ENCODE results near the gene CCNT1. TPM values are rescaled to one million over a fixed set of nuclear protein-coding genes. Genes with fewer than 3 reads are reported as not detected.
A peak's percentile ranks its signal among the peaks of the same experiment; 100 is the strongest.
"Not testable (repeated sequence)": the region's sequence is repeated elsewhere in the genome, so short reads cannot be mapped to it uniquely, and the experiment has no call there.

CCNT1 gene
- total RNA-seq, 1 experiment from 2014 or later: 53.1 TPM

- intact Hi-C loops (cut with micrococcal nuclease; ENCODE audit: unreplicated experiment): loop anchor here (1.0 kb wide), 1 partner anchor 33 kb away; the partner anchor contains the start of gene CCNT1
- ChIA-PET POLR2A (interaction anchor here (1.0 to 1.5 kb wide), 2 partner anchors 9 to 107 kb away, joined by 3 to 15 read pairs; partner anchors contain the start of gene ADCY6), CTCF (interaction anchor here (0.8 to 1.8 kb wide), 3 partner anchors 10 to 112 kb away, joined by 4 to 7 read pairs (median 4); no protein-coding TSS in a partner anchor)
- no TSS peak for BruUV-seq (replicated peaks)
- Histone ChIP-seq H3K27me3 (replicated peaks; ENCODE audit: control insufficient read depth, insufficient read depth, low read length) (no peaks in the 10 kb centered on the region), H3K4me3 (ENCODE audit: low read depth, low read length) (peak overlapping the region; percentile 55), H3K36me3 (ENCODE audit: control insufficient read depth, insufficient read depth, low read length) (no peaks in the 10 kb centered on the region; the same call in 1 of the 2 replicates), H3K9me3 (no peaks in the 10 kb centered on the region), H3K4me1 (peaks cover 23% of the 10 kb centered on the region; the same call in 1 of the 2 replicates)
- no peaks in the 10 kb centered on the region for H3K27me3 Mint-ChIP-seq (ENCODE audit: insufficient read depth, unreplicated experiment)
- DNase-seq: no peak
- peaks cover 14% of the 10 kb centered on the region for H3K4me1 Mint-ChIP-seq (ENCODE audit: low read depth, unreplicated experiment)
- no peak overlapping the region for H3K27ac Mint-ChIP-seq (ENCODE audit: unreplicated experiment)
- no peaks in the 10 kb centered on the region for H3K9me3 Mint-ChIP-seq (ENCODE audit: unreplicated experiment)
- peak overlapping the region; percentile 92 for H3K4me3 Mint-ChIP-seq (ENCODE audit: unreplicated experiment)
- peaks cover 62% of the 10 kb centered on the region for H3K36me3 Mint-ChIP-seq (ENCODE audit: insufficient read depth, unreplicated experiment)
- no peak for TF ChIP-seq CTCF (IDR thresholded peaks at IDR 0.05; ENCODE audit: insufficient read depth in 1 of 2, low read depth in 1 of 2, low read length in 1 of 2, severe bottlenecking in 1 of 2, unreplicated experiment in 1 of 2)
Observed at GRCh38 chr12:48682927-48683326, 33.6 kb downstream of the CCNT1 start.

- BruUV-seq (replicated peaks): TSS peak; percentile 85
- not testable (repeated sequence) for H3K36me3 ChIP-seq (ENCODE audit: control insufficient read depth, insufficient read depth, low read length); H3K27me3 Mint-ChIP-seq (ENCODE audit: insufficient read depth, unreplicated experiment); H3K9me3 ChIP-seq; H3K27me3 ChIP-seq (replicated peaks; ENCODE audit: control insufficient read depth, insufficient read depth, low read length); DNase-seq; H3K9me3 Mint-ChIP-seq (ENCODE audit: unreplicated experiment)
- Mint-ChIP-seq H3K4me1 (ENCODE audit: low read depth, unreplicated experiment) (peaks cover 14% of the 10 kb centered on the region), H3K4me3 (ENCODE audit: unreplicated experiment) (peak overlapping the region; percentile 92), H3K27ac (ENCODE audit: unreplicated experiment) (peak overlapping the region; percentile 93), H3K36me3 (ENCODE audit: insufficient read depth, unreplicated experiment) (peaks cover 62% of the 10 kb centered on the region)
- intact Hi-C loops (cut with micrococcal nuclease; ENCODE audit: unreplicated experiment): loop anchor here (1.0 kb wide), 1 partner anchor 34 kb away; the partner anchor contains the start of gene CCNT1
- POLR2A ChIA-PET: interaction anchor here (0.6 to 1.5 kb wide), 5 partner anchors 9 to 396 kb away, joined by 3 to 15 read pairs (median 3); partner anchors contain the start of gene ADCY6
- CTCF ChIA-PET: interaction anchor here (0.8 to 1.8 kb wide), 3 partner anchors 10 to 113 kb away, joined by 4 to 7 read pairs (median 4); no protein-coding TSS in a partner anchor
- Histone ChIP-seq H3K4me1 (peaks cover 24% of the 10 kb centered on the region; the same call in 1 of the 2 replicates), H3K4me3 (ENCODE audit: low read depth, low read length) (peak overlapping the region; percentile 55)
Observed at GRCh38 chr12:48682533-48682905, 34.0 kb downstream of the CCNT1 start.

GRCh38 chr12:48681710-48682532 lies 34.6 kb downstream of the CCNT1 start, which contains the start of gene KANSL2:
Gene KANSL2, minus strand, starts transcription at chr12:48682238. Its CDS starts 606 bp downstream, at chr12:48681632.
- Histone ChIP-seq H3K9me3 (no peaks in the 10 kb centered on the region), H3K4me3 (ENCODE audit: low read depth, low read length) (peak within 1 kb of the TSS; percentile 83), H3K27me3 (replicated peaks; ENCODE audit: control insufficient read depth, insufficient read depth, low read length) (no peaks in the 10 kb centered on the region), H3K4me1 (peaks cover 24% of the 10 kb centered on the region; the same call in 1 of the 2 replicates), H3K36me3 (ENCODE audit: control insufficient read depth, insufficient read depth, low read length) (peaks cover 3% of the 10 kb centered on the region)
- H3K9me3 Mint-ChIP-seq (ENCODE audit: unreplicated experiment): no peaks in the 10 kb centered on the region
- no peaks in the 10 kb centered on the region for H3K27me3 Mint-ChIP-seq (ENCODE audit: insufficient read depth, unreplicated experiment)
- DNase-seq: peak; percentile 99
- peak within 1 kb of the TSS; percentile 92 for H3K4me3 Mint-ChIP-seq (ENCODE audit: unreplicated experiment)
- peaks cover 14% of the 10 kb centered on the region for H3K4me1 Mint-ChIP-seq (ENCODE audit: low read depth, unreplicated experiment)
- H3K27ac Mint-ChIP-seq (ENCODE audit: unreplicated experiment): peak within 1 kb of the TSS; percentile 93
- ChIA-PET POLR2A (interaction anchor here (0.5 to 1.5 kb wide), 6 partner anchors 8 to 395 kb away, joined by 3 to 15 read pairs (median 4); partner anchors contain the start of gene ADCY6), CTCF (interaction anchor here (0.7 to 1.8 kb wide), 4 partner anchors 9 to 385 kb away, joined by 3 to 7 read pairs (median 4); no protein-coding TSS in a partner anchor)
- no TSS peak for BruUV-seq (replicated peaks)
- TF ChIP-seq CTCF (IDR thresholded peaks at IDR 0.05; ENCODE audit: insufficient read depth in 1 of 2, low read depth in 1 of 2, low read length in 1 of 2, severe bottlenecking in 1 of 2, unreplicated experiment in 1 of 2): no peak
- intact Hi-C loops (cut with micrococcal nuclease; ENCODE audit: unreplicated experiment): loop anchor here (1.0 kb wide), 1 partner anchor 34 kb away; the partner anchor contains the start of gene CCNT1
- peaks cover 66% of the 10 kb centered on the region for H3K36me3 Mint-ChIP-seq (ENCODE audit: insufficient read depth, unreplicated experiment)

All from Caco-2 (cell line).